Mucosa of rectum (tissue), 2 donors: Measurements from ENCODE around the gene HSPA1L.
A peak's percentile ranks its signal among the peaks of the same experiment; 100 is the strongest.

Source experiments
- H3K27ac ChIP-seq, 2 donors: one replicate each; pipeline ENCODE4 v1.7.0; 2013; ENCODE audit warnings: inconsistent platforms in 2 of 2, low read depth in 2 of 2, low read length in 2 of 2
- H3K27me3 ChIP-seq, 2 donors: one replicate each; pipeline ENCODE4 v1.7.0; 2013; ENCODE audit warnings: low read length in 2 of 2; ENCODE audit not compliant: control insufficient read depth in 2 of 2, insufficient read depth in 2 of 2
- H3K36me3 ChIP-seq, 2 donors: one replicate each; pipeline ENCODE4 v1.7.0; 2013; ENCODE audit warnings: low read length in 2 of 2; ENCODE audit not compliant: control insufficient read depth in 2 of 2, insufficient read depth in 2 of 2
- H3K4me1 ChIP-seq, 2 donors: one replicate each; pipeline ENCODE4 v1.7.0; 2013; ENCODE audit warnings: low read length in 2 of 2, mild to moderate bottlenecking in 1 of 2; ENCODE audit not compliant: control insufficient read depth in 2 of 2, insufficient read depth in 2 of 2
- H3K4me3 ChIP-seq, 2 donors: one replicate each; pipeline ENCODE4 v1.7.0; 2013; ENCODE audit warnings: low read length in 2 of 2
- H3K9ac ChIP-seq, 2 donors: one replicate each; pipeline ENCODE4 v1.7.0; 2013; ENCODE audit warnings: low read length in 2 of 2, low read depth in 1 of 2, mild to moderate bottlenecking in 1 of 2
- H3K9me3 ChIP-seq, 2 donors: one replicate each; pipeline ENCODE4 v1.7.0; 2013; ENCODE audit warnings: low read length in 2 of 2; ENCODE audit not compliant: control insufficient read depth in 2 of 2
- donor health status: healthy.
- donor health status: Normal muscosa, but diverticular disease.

Gene HSPA1L

DNA sequence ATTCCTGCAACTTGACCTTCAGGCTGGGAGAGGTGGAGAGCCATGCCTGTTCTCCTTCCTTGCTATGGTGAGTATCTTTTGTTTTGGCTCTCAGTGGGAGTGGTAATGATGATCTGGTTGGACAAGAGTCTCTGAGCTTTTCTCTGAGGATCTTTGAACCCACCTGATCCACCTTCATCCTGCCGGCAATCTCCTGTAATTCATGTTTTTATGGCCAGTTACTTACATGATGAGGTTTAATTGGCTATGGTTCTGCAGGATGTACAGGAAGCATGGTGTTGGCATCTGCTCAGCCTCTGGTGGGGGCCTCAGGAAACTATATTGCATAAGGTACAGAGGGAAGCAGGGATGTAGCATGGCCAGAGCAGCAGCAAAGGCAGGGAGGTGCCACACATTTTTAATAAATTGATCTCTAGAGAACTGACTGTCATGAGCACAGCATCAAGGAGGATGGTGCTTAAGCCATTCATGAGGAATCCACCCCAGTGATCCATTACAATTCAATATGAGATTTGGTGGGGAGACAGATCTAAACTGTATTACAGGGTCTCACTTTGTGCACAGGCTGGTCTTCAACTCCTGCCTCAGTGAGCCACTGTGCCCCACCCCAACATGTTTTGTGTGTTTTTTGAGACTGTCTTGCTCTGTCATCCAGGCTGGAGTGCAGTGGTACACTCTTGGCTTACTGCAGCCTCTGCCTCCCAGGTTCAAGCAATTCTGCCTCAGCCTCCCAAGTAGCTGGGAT, 22.5 kb upstream of the HSPA1L start:
- Histone ChIP-seq H3K4me1 (peaks cover 29 to 44% of the 10 kb centered on the region in 2 donors), H3K9ac (peak overlapping the region; percentile 49 to 98), H3K4me3 (peak overlapping the region; percentile 20 to 89), H3K36me3 (peaks cover 32 to 43% of the 10 kb centered on the region in 2 donors), H3K27me3 (no peaks in the 10 kb centered on the region), H3K27ac (peak overlapping the region; percentile 51 to 95), H3K9me3 (no peaks in the 10 kb centered on the region)

GRCh38 chr6:31836474-31837368, 21.6 kb upstream of the HSPA1L start:
- Histone ChIP-seq H3K36me3 (peaks cover 32 to 43% of the 10 kb centered on the region in 2 donors), H3K27ac (peak overlapping the region; percentile 51 to 95), H3K9me3 (no peaks in the 10 kb centered on the region), H3K27me3 (no peaks in the 10 kb centered on the region), H3K4me3 (peak overlapping the region; percentile 89 to 99), H3K9ac (peak overlapping the region; percentile 90 to 98), H3K4me1 (peaks cover 32 to 45% of the 10 kb centered on the region in 2 donors)

DNA sequence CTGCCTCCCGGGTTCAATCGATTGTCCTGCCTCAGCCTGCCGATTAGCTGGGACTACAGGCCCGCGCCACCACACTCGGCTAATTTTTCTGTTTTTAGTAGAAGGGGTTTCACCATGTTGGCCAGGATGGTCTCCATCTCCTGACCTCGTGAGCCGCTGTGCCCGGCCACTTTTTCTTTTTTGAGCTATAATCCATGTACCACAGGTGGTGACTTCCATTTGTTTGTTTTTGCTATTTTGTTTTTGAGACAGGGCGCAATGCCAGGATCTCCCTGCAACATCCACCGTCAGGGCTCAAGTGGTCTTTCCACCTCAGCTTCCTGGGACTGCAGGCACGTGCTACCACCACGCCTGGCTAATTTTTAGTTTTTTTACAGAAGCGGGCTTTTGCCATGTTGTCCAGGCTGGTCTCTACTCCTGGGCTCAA, 21.0 kb upstream of the HSPA1L start:
- Histone ChIP-seq H3K27ac (peak overlapping the region; percentile 51 to 95), H3K9me3 (no peaks in the 10 kb centered on the region), H3K27me3 (no peaks in the 10 kb centered on the region), H3K9ac (peak overlapping the region; percentile 90 to 98), H3K36me3 (peaks cover 32 to 43% of the 10 kb centered on the region in 2 donors), H3K4me3 (peak overlapping the region; percentile 89 to 99), H3K4me1 (peaks cover 39 to 51% of the 10 kb centered on the region in 2 donors)

- Histone ChIP-seq H3K36me3 (peaks cover 22 to 29% of the 10 kb centered on the region in 2 donors), H3K9ac (peak overlapping the region; percentile 90 to 98), H3K27me3 (no peaks in the 10 kb centered on the region), H3K4me3 (peak overlapping the region; percentile 89 to 99), H3K27ac (peak overlapping the region; percentile 88 to 95), H3K9me3 (no peaks in the 10 kb centered on the region), H3K4me1 (peaks cover 43 to 56% of the 10 kb centered on the region in 2 donors)
Observed at GRCh38 chr6:31834367-31835250, 19.5 kb upstream of the HSPA1L start.

GRCh38 chr6:31831350-31832215, 16.5 kb upstream of the HSPA1L start:
- Histone ChIP-seq H3K4me3 (peak overlapping the region; percentile 77 to 83), H3K9me3 (no peaks in the 10 kb centered on the region), H3K9ac (peak overlapping the region; percentile 43 to 89), H3K27me3 (no peaks in the 10 kb centered on the region), H3K36me3 (peaks cover 0 to 3% of the 10 kb centered on the region in 2 donors), H3K4me1 (peaks cover 32 to 40% of the 10 kb centered on the region in 2 donors), H3K27ac (peak overlapping the region; percentile 79 to 92)

- Histone ChIP-seq H3K9me3 (no peaks in the 10 kb centered on the region), H3K27me3 (no peaks in the 10 kb centered on the region), H3K4me1 (peaks cover 30 to 38% of the 10 kb centered on the region in 2 donors), H3K9ac (peak overlapping the region; percentile 43 to 89), H3K4me3 (peak overlapping the region; percentile 77 to 83), H3K27ac (peak overlapping the region; percentile 79 to 92), H3K36me3 (no peaks in the 10 kb centered on the region)
Observed at GRCh38 chr6:31830886-31831335, 15.8 kb upstream of the HSPA1L start.

GRCh38 chr6:31829633-31830283, 14.7 kb upstream of the HSPA1L start:
- peak overlapping the region; percentile 77 to 83 for H3K4me3 ChIP-seq
- H3K27ac ChIP-seq = peak overlapping the region; percentile 79 to 92
- peaks cover 34 to 37% of the 10 kb centered on the region in 2 donors for H3K4me1 ChIP-seq
- H3K9ac ChIP-seq = peak overlapping the region; percentile 64 to 89
- no peaks in the 10 kb centered on the region for H3K36me3 ChIP-seq
- H3K27me3 ChIP-seq = no peaks in the 10 kb centered on the region
- no peaks in the 10 kb centered on the region for H3K9me3 ChIP-seq

GRCh38 chr6:31827286-31828079, 12.4 kb upstream of the HSPA1L start, which contains the start of gene HSPA1B:
Gene HSPA1B, plus strand, starts transcription at chr6:31827738. Its CDS starts 213 bp downstream, at chr6:31827951.
- Histone ChIP-seq H3K36me3 (no peaks in the 10 kb centered on the region), H3K9ac (peak within 1 kb of the TSS; percentile 94 to 96), H3K27me3 (no peaks in the 10 kb centered on the region), H3K4me3 (peak within 1 kb of the TSS; percentile 86 to 96), H3K9me3 (no peaks in the 10 kb centered on the region), H3K27ac (peak within 1 kb of the TSS; percentile 99), H3K4me1 (peaks cover 31 to 39% of the 10 kb centered on the region in 2 donors)
